Adrenal gland (tissue), 12 donors: ENCODE results near the gene SLC47A2. TPM values are rescaled to one million over a fixed set of nuclear protein-coding genes. Genes with fewer than 3 reads are reported as not detected.
"Not testable (repeated sequence)": the region's sequence is repeated elsewhere in the genome, so short reads cannot be mapped to it uniquely, and the experiment has no call there.

Experiments
- DNase-seq, 7 donors: peaks; one replicate each; pipeline ENCODE4 v3.0.0-alpha.2; 2019 to 2020
- H3K27ac ChIP-seq, 5 donors: fragments of 200-600 bp; sonication (generic) in 4 of 5; 1 replicate in 3 of 5; 2 replicates in 2 of 5; pipeline versions ENCODE4 v1.5.1 to v1.8.0; 2016 to 2020; ENCODE audit warnings: mild to moderate bottlenecking in 1 of 5
- H3K27me3 ChIP-seq: fragments of 200-600 bp; 2 replicates; pipeline ENCODE4 v1.8.0; 2021
- H3K36me3 ChIP-seq, 2 donors: fragments of 200-600 bp; replicated peaks in 1 of 2; 1 replicate in 1 of 2; 2 replicates in 1 of 2; pipeline versions ENCODE4 v1.5.1 to v1.8.0; 2018 to 2022
- H3K4me1 ChIP-seq, 2 donors: fragments of 200-600 bp; replicated peaks in 1 of 2; 1 replicate in 1 of 2; 2 replicates in 1 of 2; pipeline versions ENCODE4 v1.5.1 to v1.8.0; 2018 to 2021
- H3K4me3 ChIP-seq, 4 donors: fragments of 200-600 bp; sonication (generic) in 3 of 4; one replicate each; pipeline ENCODE4 v1.5.1; 2016 to 2018
- H3K9me3 ChIP-seq, 3 donors: fragments of 200-600 bp; sonication (generic) in 1 of 3; replicated peaks in 1 of 3; 1 replicate in 2 of 3; 2 replicates in 1 of 3; pipeline versions ENCODE4 v1.5.1 to v1.8.0; 2016 to 2021
- POLR2A ChIP-seq, 2 donors: fragments of 450-650 bp; IDR thresholded peaks; one replicate each; pipeline ENCODE4 v1.6.1; 2017; ENCODE audit warnings: antibody characterized with exemption in 2 of 2, mild to moderate bottlenecking in 2 of 2, moderate library complexity in 1 of 2
- WGBS, 4 donors: extraction: QIAGEN DNeasy Blood & Tissue Kit in 2 of 4; methylation state at CpG; one replicate each; pipeline versions ENCODE4 v1.1.5 to v1.1.7; 2013 to 2017; 5-methylcytosine and 5-hydroxymethylcytosine counted together
- intact Hi-C, 2 donors: fragments of 100-400 bp; cut with DNase I; formaldehyde crosslinking; loops; one replicate each; pipeline versions ENCODE4 v1.14.1 to v1.15.0; 2022 to 2023
- polyA plus RNA-seq, 3 donors: library from polyadenylated mRNA; stranded (reverse); fragments of 200-250 nt in 2 of 3; fragments of 350-450 nt in 1 of 3; fragmentation: Illumina TruSeq in 1 of 3; extraction: RNeasy Lipid Tissue Mini Kit (QIAGEN cat#74804) in 1 of 3; gene quantifications; one replicate each; pipeline ENCODE4 v1.2.3, GENCODE V29; 2013 to 2014
- total RNA-seq, 9 donors: library from RNA; depleted of rRNA in 4 of 9; stranded (reverse); fragments of >200 nt in 4 of 9; fragments of 120-200 nt in 1 of 9; fragmentation: NEBNext Ultra II Directional in 1 of 9; extraction: Animal tissue kit (Norgen Biotek cat#: 25700) in 1 of 9; gene quantifications; one replicate each; pipeline versions ENCODE4 v1.1.0 to v1.2.4, GENCODE V29; 2013 to 2023
- TF ChIP-seq, protein P1 (sequence below), 6 experiments: fragments of 450-650 bp in 4 of 6; fragments of 200-600 bp in 2 of 6; sonication (generic) in 1 of 6; IDR thresholded peaks; 1 replicate in 5 of 6; 2 replicates in 1 of 6; pipeline versions ENCODE4 v1.5.1 to v1.8.0; 2016 to 2021; ENCODE audit warnings: antibody characterized with exemption in 6 of 6, mild to moderate bottlenecking in 2 of 6, moderate library complexity in 1 of 6
- donor health status: healthy with polysubstance abuse.
- donor health status: Bipolar disorder and iron deficiency.
- donor health status: DM: yes; HTN: yes; CAD: no.
- donor health status: DM: no; HTN: no; CAD: no.
- donor health status: DM: no; HTN: no; CAD: no.
- donor health status: DM: yes; HTN: yes; CAD: no.

SLC47A2 gene
- total and polyA plus RNA-seq, 12 donors = 0.10 to 1.3 (median 0.32) TPM; not detected in 8

DNA sequence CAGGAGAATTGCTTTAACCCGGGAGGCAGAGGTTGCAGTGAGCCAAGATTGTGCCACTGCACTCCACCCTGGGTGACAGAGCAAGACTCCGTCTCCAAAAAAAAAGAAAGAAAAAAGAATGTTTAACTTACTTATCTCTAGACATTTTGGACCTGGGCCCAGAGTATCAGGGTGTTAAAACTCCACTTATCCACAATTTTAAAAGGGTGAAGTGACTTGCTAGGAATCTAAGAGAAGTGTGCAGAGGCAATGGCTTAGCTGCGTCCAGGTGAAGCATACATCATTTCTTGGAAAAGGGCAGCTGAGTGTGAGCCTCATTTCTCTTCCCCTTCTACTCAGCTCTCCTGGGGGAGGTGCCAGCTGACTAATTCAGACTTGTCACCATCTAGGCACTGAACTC is 42.8 kb downstream of the SLC47A2 start:
- TF ChIP-seq, protein P1, sequence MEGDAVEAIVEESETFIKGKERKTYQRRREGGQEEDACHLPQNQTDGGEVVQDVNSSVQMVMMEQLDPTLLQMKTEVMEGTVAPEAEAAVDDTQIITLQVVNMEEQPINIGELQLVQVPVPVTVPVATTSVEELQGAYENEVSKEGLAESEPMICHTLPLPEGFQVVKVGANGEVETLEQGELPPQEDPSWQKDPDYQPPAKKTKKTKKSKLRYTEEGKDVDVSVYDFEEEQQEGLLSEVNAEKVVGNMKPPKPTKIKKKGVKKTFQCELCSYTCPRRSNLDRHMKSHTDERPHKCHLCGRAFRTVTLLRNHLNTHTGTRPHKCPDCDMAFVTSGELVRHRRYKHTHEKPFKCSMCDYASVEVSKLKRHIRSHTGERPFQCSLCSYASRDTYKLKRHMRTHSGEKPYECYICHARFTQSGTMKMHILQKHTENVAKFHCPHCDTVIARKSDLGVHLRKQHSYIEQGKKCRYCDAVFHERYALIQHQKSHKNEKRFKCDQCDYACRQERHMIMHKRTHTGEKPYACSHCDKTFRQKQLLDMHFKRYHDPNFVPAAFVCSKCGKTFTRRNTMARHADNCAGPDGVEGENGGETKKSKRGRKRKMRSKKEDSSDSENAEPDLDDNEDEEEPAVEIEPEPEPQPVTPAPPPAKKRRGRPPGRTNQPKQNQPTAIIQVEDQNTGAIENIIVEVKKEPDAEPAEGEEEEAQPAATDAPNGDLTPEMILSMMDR (IDR thresholded peaks at IDR 0.05) = no peak
- no peak for TF ChIP-seq POLR2A (IDR thresholded peaks at IDR 0.05)
- H3K36me3 ChIP-seq = peaks cover 0 to 37% of the 10 kb centered on the region in 2 donors
- H3K27ac ChIP-seq = peak overlapping the region in 3 of 5 donors; percentile 66 to 80 (median 70)
- DNase-seq = peak in 3 of 7 donors; percentile 63 to 82 (median 69)
- no peaks in the 10 kb centered on the region for H3K27me3 ChIP-seq
- intact Hi-C loops = loop anchor here (10.0 kb wide), 3 partner anchors 71 to 159 kb away; partner anchors contain the start of gene ALDH3A1 (in 1 of the 2)
- peaks cover 11 to 37% of the 10 kb centered on the region in 2 donors for H3K4me1 ChIP-seq
- no peaks in the 10 kb centered on the region for H3K9me3 ChIP-seq
- no peak overlapping the region for H3K4me3 ChIP-seq
- WGBS, 4 donors = 45 to 65% (median 62%) methylated on average over 3 of the region's 3 CpGs

DNA sequence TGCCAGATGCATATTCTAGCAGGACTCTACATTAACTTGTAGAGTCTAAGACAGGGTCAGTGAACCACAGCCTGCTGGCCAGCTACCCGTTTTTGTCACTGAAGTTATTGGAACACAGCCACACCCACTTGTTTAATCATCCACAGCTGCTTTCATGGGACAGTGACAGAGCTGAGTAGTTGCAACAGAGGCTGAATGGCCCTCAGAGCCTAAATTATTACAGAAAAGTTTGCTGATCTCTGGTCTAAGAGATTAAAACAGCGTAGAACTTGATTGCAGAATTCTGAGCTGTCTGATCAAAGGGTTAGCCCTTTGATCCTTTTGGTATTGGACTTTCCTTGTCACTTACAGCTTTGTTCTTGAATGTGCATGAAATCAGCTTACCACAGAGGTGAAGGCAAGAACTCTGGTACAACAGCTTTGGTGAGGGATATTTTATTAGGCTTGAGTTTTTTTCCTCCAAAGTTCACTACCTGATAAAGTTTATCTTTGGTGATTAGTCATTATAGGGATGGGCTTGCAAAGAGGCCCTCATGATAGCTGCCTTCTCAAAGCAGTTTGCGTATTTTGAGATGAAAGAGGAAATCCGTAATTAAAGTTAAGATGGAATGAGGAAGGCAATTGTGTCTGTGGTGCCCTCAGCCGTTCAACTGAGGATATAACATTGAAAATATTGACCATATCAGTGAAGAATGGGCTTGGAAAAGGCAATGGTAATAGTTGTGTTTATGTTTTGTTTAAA is 44.2 kb downstream of the SLC47A2 start:
- H3K36me3 ChIP-seq = peaks cover 0 to 30% of the 10 kb centered on the region in 2 donors
- peak; percentile 81 to 95 (median 90) for DNase-seq
- H3K27ac ChIP-seq = peak overlapping the region; percentile 37 to 82 (median 70)
- intact Hi-C loops = loop anchor here (10.0 kb wide), 3 partner anchors 73 to 157 kb away; partner anchors contain the start of gene ALDH3A1 (in 1 of the 2)
- H3K9me3 ChIP-seq = no peaks in the 10 kb centered on the region
- 36 to 52% (median 38%) methylated on average over 5 of the region's 5 CpGs for WGBS, 4 donors
- H3K4me1 ChIP-seq = peaks cover 11 to 37% of the 10 kb centered on the region in 2 donors
- H3K4me3 ChIP-seq = no peak overlapping the region
- TF ChIP-seq, protein P1 (IDR thresholded peaks at IDR 0.05) = peak; percentile 10 to 49 (median 33)
- TF ChIP-seq POLR2A (IDR thresholded peaks at IDR 0.05) = peak in 1 of 2 donors; percentile 27
- H3K27me3 ChIP-seq = no peaks in the 10 kb centered on the region

DNA sequence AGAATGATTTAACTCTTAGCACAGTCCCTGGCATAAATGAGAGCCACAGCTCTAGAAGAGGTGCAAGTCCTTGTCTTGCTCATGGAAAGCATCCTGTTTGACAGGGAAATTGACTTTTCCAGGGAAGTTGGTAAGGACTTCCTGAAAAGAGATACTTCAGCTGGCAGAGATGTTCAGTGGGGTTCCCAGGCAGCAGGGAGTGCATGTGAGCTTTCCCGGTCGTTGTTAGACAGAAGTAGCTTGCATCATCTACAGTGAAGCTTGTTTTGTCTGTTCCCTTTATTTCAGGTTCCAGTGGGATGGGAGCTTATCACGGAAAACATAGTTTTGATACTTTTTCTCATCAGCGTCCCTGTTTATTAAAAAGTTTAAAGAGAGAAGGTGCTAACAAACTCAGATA is 45.0 kb downstream of the SLC47A2 start:
- Histone ChIP-seq H3K36me3 (peaks cover 0 to 24% of the 10 kb centered on the region in 2 donors), H3K27me3 (no peaks in the 10 kb centered on the region), H3K9me3 (no peaks in the 10 kb centered on the region), H3K4me3 (no peak overlapping the region), H3K27ac (peak overlapping the region; percentile 37 to 82 (median 70)), H3K4me1 (peaks cover 11 to 37% of the 10 kb centered on the region in 2 donors)
- TF ChIP-seq, protein P1 (IDR thresholded peaks at IDR 0.05) = no peak
- no peak for TF ChIP-seq POLR2A (IDR thresholded peaks at IDR 0.05)
- WGBS, 4 donors = 60 to 69% (median 64%) methylated on average over 4 of the region's 4 CpGs
- peak in 1 of 7 donors; percentile 33 for DNase-seq
- intact Hi-C loops = loop anchor here (10.0 kb wide), 3 partner anchors 73 to 157 kb away; partner anchors contain the start of gene ALDH3A1 (in 1 of the 2)

DNA sequence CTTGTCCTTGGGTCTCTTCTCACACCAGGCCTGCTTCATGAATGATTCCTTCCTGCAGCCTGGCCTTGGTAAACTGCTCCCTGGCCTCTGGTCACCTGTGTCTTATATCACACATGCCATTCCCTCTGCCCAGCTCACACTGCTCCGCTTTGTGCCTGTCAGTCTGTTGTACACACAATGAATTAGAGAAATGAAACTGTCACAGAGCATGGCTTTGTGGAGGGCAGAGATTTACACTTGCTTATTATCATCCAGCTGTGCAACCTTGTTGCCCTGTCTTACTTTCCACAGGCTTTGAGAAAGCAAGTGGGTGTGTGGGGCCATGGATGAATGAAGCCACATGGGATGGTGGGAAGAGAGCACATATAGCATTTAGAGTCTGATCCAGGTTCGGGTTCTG is 45.5 kb downstream of the SLC47A2 start:
- TF ChIP-seq, protein P1 (IDR thresholded peaks at IDR 0.05) = no peak
- TF ChIP-seq POLR2A (IDR thresholded peaks at IDR 0.05) = no peak
- Histone ChIP-seq H3K27me3 (no peaks in the 10 kb centered on the region), H3K4me1 (peaks cover 11 to 37% of the 10 kb centered on the region in 2 donors), H3K36me3 (peaks cover 0 to 24% of the 10 kb centered on the region in 2 donors), H3K27ac (peak overlapping the region; percentile 37 to 82 (median 70)), H3K9me3 (no peaks in the 10 kb centered on the region), H3K4me3 (no peak overlapping the region)
- intact Hi-C loops = loop anchor here (10.0 kb wide), 3 partner anchors 74 to 156 kb away; partner anchors contain the start of gene ALDH3A1 (in 1 of the 2)
- WGBS, 4 donors = 63 to 75% (median 67%) methylated on average over 1 to 2 of the region's 2 CpGs
- peak in 1 of 7 donors; percentile 29 for DNase-seq

DNA sequence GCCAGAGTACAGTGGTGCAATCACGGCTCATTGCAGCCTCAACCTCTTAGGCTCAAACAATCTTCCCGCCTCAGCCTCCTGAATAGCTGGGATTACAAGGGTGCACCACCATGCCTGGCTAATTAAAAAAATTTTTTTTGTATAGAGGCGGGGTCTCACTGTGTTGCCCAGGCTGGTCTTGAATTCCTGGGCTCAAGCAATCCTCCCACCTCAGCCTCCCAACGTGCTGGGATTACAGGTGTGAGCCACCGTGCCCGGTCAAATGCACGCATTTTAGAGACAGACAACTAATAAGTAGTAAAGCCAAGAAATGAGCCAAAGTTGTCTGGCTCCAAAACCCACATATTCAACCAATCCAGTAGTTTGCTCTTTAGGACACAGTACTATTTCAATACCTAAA is 46.7 kb downstream of the SLC47A2 start:
- H3K27me3 ChIP-seq, H3K4me3 ChIP-seq, H3K9me3 ChIP-seq, H3K27ac ChIP-seq: not testable (repeated sequence)
- intact Hi-C loops = loop anchor here (10.0 kb wide), 3 partner anchors 75 to 155 kb away; partner anchors contain the start of gene ALDH3A1 (in 1 of the 2)
- Histone ChIP-seq H3K36me3 (peaks cover 0 to 26% of the 10 kb centered on the region in 2 donors), H3K4me1 (peaks cover 11 to 37% of the 10 kb centered on the region in 2 donors)
- WGBS, 4 donors = 90 to 99% (median 98%) methylated on average over 7 of the region's 7 CpGs
- DNase-seq = peak in 1 of 7 donors; percentile 14
